ENCODE results near the gene TNFRSF13B. TPM values are rescaled to one million over a fixed set of nuclear protein-coding genes. Genes with fewer than 3 reads are reported as not detected.

TNFRSF13B gene
- total and polyA plus RNA-seq, 2 donors (not counting 3 experiments of a cell fraction or from before 2014, with no cell fraction given) = not detected

DNA sequence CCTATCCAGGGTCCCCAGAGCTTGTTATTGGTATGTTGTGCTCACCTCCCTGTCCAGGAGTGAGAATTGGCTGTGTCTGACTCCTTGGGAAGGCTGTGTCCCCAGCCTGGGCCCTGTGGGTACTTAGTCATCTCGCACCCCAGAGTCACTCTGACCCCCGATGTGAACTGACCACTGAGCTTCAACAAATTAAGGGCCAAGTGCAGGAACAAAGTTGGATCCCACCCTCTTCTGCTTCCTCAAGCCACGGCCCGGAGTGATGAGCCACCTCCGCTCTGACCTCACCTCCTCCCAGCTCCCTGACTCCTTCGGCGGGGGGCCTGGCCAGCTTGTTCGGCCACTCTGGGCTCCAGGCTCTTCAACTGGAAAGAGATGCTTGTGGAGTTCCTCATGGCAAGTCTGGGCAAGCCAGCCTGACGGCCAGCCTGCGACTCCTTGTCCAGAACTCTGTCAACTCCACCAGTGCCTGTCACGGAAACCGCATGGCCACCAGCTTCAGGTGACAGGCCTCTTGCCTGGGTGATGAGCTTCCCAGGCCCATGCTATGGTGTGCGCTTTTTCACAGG lies 48.1 kb upstream of the TNFRSF13B start:
- no peak overlapping the region for H3K9ac ChIP-seq (replicated peaks; ENCODE audit: extremely low read depth, insufficient read depth, low read length)

More for the DNA sequence above, 48.1 kb upstream of the TNFRSF13B start:
- intact Hi-C loops (cut with micrococcal nuclease) (no loop called here), dilution Hi-C loops (cut with MboI; ENCODE audit: extremely low pct_ligation_motif_present, low sequenced_read_pairs) (no loop called here)
- peaks cover 6% of the 10 kb centered on the region for H3K4me1 ChIP-seq (ENCODE audit: control insufficient read depth, extremely low read depth, insufficient read depth, low read length)
- DNase-seq (ENCODE audit: low read depth, low spot score) (no peak), FAIRE-seq (no peak)
- POLR2A ChIA-PET = no interaction called here
- BruUV-seq (replicated peaks) = no TSS peak
- H3K4me2 ChIP-seq (ENCODE audit: insufficient read depth, low read length) = no peak overlapping the region
- H2AFZ ChIP-seq (ENCODE audit: low read depth, low read length) = no peak overlapping the region
- CTCF ChIA-PET = no interaction called here
- no peaks in the 10 kb centered on the region for H3K9me3 ChIP-seq (replicated peaks; ENCODE audit: control insufficient read depth, insufficient read depth, low read length)
- TF ChIP-seq FOS (IDR thresholded peaks at IDR 0.05; ENCODE audit: borderline replicate concordance, insufficient read depth, low read length) (no peak), JUN (IDR thresholded peaks at IDR 0.05; ENCODE audit: borderline replicate concordance, insufficient read depth, insufficient read length, low read depth) (no peak), GATA2 (IDR thresholded peaks at IDR 0.05; ENCODE audit: insufficient read depth, insufficient read length, low read depth, low read length) (no peak), EZH2 (IDR thresholded peaks at IDR 0.05; ENCODE audit: borderline replicate concordance, low read depth, low read length, severe bottlenecking) (no peak), MYC (IDR thresholded peaks at IDR 0.05; ENCODE audit: low read depth, low read length) (no peak), POLR2A (IDR thresholded peaks at IDR 0.05; ENCODE audit: low read depth, low read length) (no peak), POLR2AphosphoS5 (IDR thresholded peaks at IDR 0.05; ENCODE audit: insufficient read depth, low read depth, low read length) (no peak)
- TF ChIP-seq, protein P1, sequence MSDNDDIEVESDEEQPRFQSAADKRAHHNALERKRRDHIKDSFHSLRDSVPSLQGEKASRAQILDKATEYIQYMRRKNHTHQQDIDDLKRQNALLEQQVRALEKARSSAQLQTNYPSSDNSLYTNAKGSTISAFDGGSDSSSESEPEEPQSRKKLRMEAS (IDR thresholded peaks at IDR 0.05; ENCODE audit: insufficient read depth, insufficient read length) = no peak
- TF ChIP-seq, protein P2, sequence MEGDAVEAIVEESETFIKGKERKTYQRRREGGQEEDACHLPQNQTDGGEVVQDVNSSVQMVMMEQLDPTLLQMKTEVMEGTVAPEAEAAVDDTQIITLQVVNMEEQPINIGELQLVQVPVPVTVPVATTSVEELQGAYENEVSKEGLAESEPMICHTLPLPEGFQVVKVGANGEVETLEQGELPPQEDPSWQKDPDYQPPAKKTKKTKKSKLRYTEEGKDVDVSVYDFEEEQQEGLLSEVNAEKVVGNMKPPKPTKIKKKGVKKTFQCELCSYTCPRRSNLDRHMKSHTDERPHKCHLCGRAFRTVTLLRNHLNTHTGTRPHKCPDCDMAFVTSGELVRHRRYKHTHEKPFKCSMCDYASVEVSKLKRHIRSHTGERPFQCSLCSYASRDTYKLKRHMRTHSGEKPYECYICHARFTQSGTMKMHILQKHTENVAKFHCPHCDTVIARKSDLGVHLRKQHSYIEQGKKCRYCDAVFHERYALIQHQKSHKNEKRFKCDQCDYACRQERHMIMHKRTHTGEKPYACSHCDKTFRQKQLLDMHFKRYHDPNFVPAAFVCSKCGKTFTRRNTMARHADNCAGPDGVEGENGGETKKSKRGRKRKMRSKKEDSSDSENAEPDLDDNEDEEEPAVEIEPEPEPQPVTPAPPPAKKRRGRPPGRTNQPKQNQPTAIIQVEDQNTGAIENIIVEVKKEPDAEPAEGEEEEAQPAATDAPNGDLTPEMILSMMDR (IDR thresholded peaks at IDR 0.05; ENCODE audit: extremely low read depth in 1 of 2, insufficient read depth in 1 of 2, low read depth in 1 of 2, low read length in 2 of 2) = no peak
- no peak overlapping the region for H3K4me3 ChIP-seq (replicated peaks in 1 of 3; ENCODE audit: insufficient read depth in 1 of 3, low read depth in 1 of 3, low read length in 3 of 3)
- no peaks in the 10 kb centered on the region for H3K9me1 ChIP-seq (replicated peaks; ENCODE audit: control insufficient read depth, extremely low read depth, insufficient read depth, low read length)
- H3K36me3 ChIP-seq (ENCODE audit: control insufficient read depth in 2 of 2, extremely low read depth in 1 of 2, insufficient read depth in 2 of 2, low read length in 2 of 2) = no peaks in the 10 kb centered on the region
- H3K27me3 ChIP-seq (ENCODE audit: control insufficient read depth in 2 of 2, insufficient read depth in 2 of 2, low read length in 2 of 2) = no peaks in the 10 kb centered on the region
- H3K27ac ChIP-seq (ENCODE audit: insufficient read depth, low read depth, low read length) = no peak overlapping the region
- H3K79me2 ChIP-seq (ENCODE audit: control insufficient read depth, insufficient read depth, low read length) = no peaks in the 10 kb centered on the region
- H4K20me1 ChIP-seq (replicated peaks; ENCODE audit: control insufficient read depth, extremely low read depth, insufficient read depth, low read length) = no peaks in the 10 kb centered on the region
